Measurements from ENCODE around the gene POU4F1.

Gene POU4F1

GRCh38 chr13:78608688-78609463 lies 5.5 kb upstream of the POU4F1 start:
- TF ChIP-seq SIN3A (IDR thresholded peaks at IDR 0.05; ENCODE audit: borderline replicate concordance, insufficient read depth, low read length) (no peak), TAF1 (IDR thresholded peaks at IDR 0.05; ENCODE audit: borderline replicate concordance, insufficient read depth, low read length) (no peak), POLR2AphosphoS5 (IDR thresholded peaks at IDR 0.05; ENCODE audit: low read depth, low read length) (no peak), REST (IDR thresholded peaks at IDR 0.05; ENCODE audit: insufficient read depth in 1 of 2, low read depth in 2 of 2, low read length in 2 of 2) (no peak), FOXP2 (optimal IDR thresholded peaks at IDR 0.05; ENCODE audit: borderline replicate concordance, extremely low read depth, extremely low read length, insufficient read depth) (no peak)

GRCh38 chr13:78608252-78608687 lies 4.9 kb upstream of the POU4F1 start:
- TF ChIP-seq TAF1 (IDR thresholded peaks at IDR 0.05; ENCODE audit: borderline replicate concordance, insufficient read depth, low read length) (no peak), SIN3A (IDR thresholded peaks at IDR 0.05; ENCODE audit: borderline replicate concordance, insufficient read depth, low read length) (no peak), REST (IDR thresholded peaks at IDR 0.05; ENCODE audit: insufficient read depth in 1 of 2, low read depth in 2 of 2, low read length in 2 of 2) (no peak)

- TF ChIP-seq REST (IDR thresholded peaks at IDR 0.05; ENCODE audit: insufficient read depth in 1 of 2, low read depth in 2 of 2, low read length in 2 of 2), result no peak
These were observed 4.3 kb upstream of the POU4F1 start for GRCh38 chr13:78607409-78608251.

GRCh38 chr13:78606471-78607408 lies 3.4 kb upstream of the POU4F1 start:
- TF ChIP-seq FOXP2 (optimal IDR thresholded peaks at IDR 0.05; ENCODE audit: borderline replicate concordance, extremely low read depth, extremely low read length, insufficient read depth) (no peak), POLR2AphosphoS5 (IDR thresholded peaks at IDR 0.05; ENCODE audit: low read depth, low read length) (no peak), SIN3A (IDR thresholded peaks at IDR 0.05; ENCODE audit: borderline replicate concordance, insufficient read depth, low read length) (no peak), TAF1 (IDR thresholded peaks at IDR 0.05; ENCODE audit: borderline replicate concordance, insufficient read depth, low read length) (no peak), REST (IDR thresholded peaks at IDR 0.05; ENCODE audit: insufficient read depth in 1 of 2, low read depth in 2 of 2, low read length in 2 of 2) (no peak)
